Pancreas (tissue), 10 donors: ENCODE measurements around the gene LSMEM2. TPM values are rescaled to one million over a fixed set of nuclear protein-coding genes. Genes with fewer than 3 reads are reported as not detected.
A peak's percentile ranks its signal among the peaks of the same experiment; 100 is the strongest.

Experiments used
- ATAC-seq, 4 donors: fragments of 200-7000 bp; cut with Tn5 transposase; one replicate each; pipeline versions ENCODE4 v1.8.0 to v1.9.1; 2020; ENCODE audit warnings: mild to moderate bottlenecking in 4 of 4, moderate library complexity in 4 of 4
- DNase-seq, 6 donors: peaks; one replicate each; pipeline ENCODE4 v3.0.0-alpha.2; 2020
- FAIRE-seq: peaks from 2 replicates; lab custom pipeline; 2012; peaks lifted over from hg19 to GRCh38; lab: Jason Lieb, UNC
- H3K27ac ChIP-seq, 4 donors: fragments of 200-600 bp; sonication (generic); 1 replicate in 3 of 4; 2 replicates in 1 of 4; pipeline versions ENCODE4 v1.5.0 to v1.8.0; 2020
- H3K27me3 ChIP-seq, 4 donors: fragments of 200-600 bp; one replicate each; pipeline ENCODE4 v1.8.0; 2021
- H3K36me3 ChIP-seq, 3 donors: fragments of 200-600 bp; sonication (generic) in 1 of 3; one replicate each; pipeline versions ENCODE4 v1.5.0 to v1.8.0; 2020 to 2021
- H3K4me1 ChIP-seq, 3 donors: fragments of 200-600 bp; one replicate each; pipeline ENCODE4 v1.8.0; 2021
- H3K4me3 ChIP-seq, 4 donors: fragments of 200-600 bp; sonication (generic) in 2 of 4; one replicate each; pipeline versions ENCODE4 v1.5.0 to v1.8.0; 2020 to 2021
- H3K9me3 ChIP-seq, 4 donors: fragments of 200-600 bp; one replicate each; pipeline ENCODE4 v1.8.0; 2021
- whole genome bisulfite sequencing, 2 donors: extraction: QIAGEN DNeasy Blood & Tissue Kit; methylation state at CpG; one replicate each; pipeline ENCODE4 v1.1.7; 2013; 5-methylcytosine and 5-hydroxymethylcytosine counted together
- intact Hi-C, 3 donors: fragments of 100-400 bp; cut with DNase I; formaldehyde crosslinking; loops; one replicate each; pipeline versions ENCODE4 v1.11.1 to v1.14.2; 2022
- polyA plus RNA-seq, 2 donors: library from polyadenylated mRNA; stranded (reverse); fragments of 200-250 nt; gene quantifications; one replicate each; pipeline ENCODE4 v1.2.3, GENCODE V29; 2013
- total RNA-seq, 6 donors: library from RNA; stranded (reverse); fragmentation: NEBNext Ultra II Directional in 4 of 6; extraction: Animal tissue kit (Norgen Biotek cat#: 25700) in 4 of 6; gene quantifications; one replicate each; pipeline versions ENCODE4 v1.2.1 to v1.2.4, GENCODE V29; 2021 to 2023
- TF ChIP-seq, protein P1 (sequence below), 4 donors: fragments of 200-600 bp; sonication (generic) in 3 of 4; IDR thresholded peaks; one replicate each; pipeline versions ENCODE4 v1.5.0 to v1.8.0; 2021; ENCODE audit warnings: antibody characterized with exemption in 4 of 4
- donor health status: healthy with polysubstance abuse.
- donor health status: DM: no; HTN: no; CAD: no; lungs with moderate emphysema.
- donor health status: DM: no; HTN: no; CAD: no.
- donor health status: control.
- donor health status: control.
- donor health status: Bipolar disorder and iron deficiency.
- donor health status: DM: yes; HTN: yes; CAD: no.
- donor health status: DM: no; HTN: no; CAD: no.
- donor health status: DM: no; HTN: no; CAD: no.
- donor health status: DM: yes; HTN: yes; CAD: no.

Gene LSMEM2
- total and polyA plus RNA-seq, 8 donors: 0.12 to 2.1 (median 0.15) TPM; not detected in 5

DNA sequence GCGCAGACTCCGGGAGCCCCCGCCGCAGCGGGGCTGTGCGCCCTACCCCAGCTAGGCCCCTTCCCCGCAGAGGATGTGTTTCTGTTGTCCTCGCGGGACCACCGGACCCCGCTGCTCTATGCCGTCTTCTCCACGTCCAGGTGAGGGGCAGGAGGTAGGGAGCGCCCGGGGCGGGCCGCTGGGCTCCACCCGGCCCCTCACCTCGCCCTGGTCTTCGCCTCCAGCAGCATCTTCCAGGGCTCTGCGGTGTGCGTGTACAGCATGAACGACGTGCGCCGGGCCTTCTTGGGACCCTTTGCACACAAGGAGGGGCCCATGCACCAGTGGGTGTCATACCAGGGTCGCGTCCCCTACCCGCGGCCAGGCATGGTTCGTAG lies 5.2 kb upstream of the LSMEM2 start:
- FAIRE-seq (no peak), DNase-seq (peak in 1 of 6 donors; percentile 36), ATAC-seq (no peak)
- 71 to 75% methylated on average over 27 to 31 of the region's 31 CpGs for WGBS, 2 donors
- TF ChIP-seq, protein P1, sequence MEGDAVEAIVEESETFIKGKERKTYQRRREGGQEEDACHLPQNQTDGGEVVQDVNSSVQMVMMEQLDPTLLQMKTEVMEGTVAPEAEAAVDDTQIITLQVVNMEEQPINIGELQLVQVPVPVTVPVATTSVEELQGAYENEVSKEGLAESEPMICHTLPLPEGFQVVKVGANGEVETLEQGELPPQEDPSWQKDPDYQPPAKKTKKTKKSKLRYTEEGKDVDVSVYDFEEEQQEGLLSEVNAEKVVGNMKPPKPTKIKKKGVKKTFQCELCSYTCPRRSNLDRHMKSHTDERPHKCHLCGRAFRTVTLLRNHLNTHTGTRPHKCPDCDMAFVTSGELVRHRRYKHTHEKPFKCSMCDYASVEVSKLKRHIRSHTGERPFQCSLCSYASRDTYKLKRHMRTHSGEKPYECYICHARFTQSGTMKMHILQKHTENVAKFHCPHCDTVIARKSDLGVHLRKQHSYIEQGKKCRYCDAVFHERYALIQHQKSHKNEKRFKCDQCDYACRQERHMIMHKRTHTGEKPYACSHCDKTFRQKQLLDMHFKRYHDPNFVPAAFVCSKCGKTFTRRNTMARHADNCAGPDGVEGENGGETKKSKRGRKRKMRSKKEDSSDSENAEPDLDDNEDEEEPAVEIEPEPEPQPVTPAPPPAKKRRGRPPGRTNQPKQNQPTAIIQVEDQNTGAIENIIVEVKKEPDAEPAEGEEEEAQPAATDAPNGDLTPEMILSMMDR (IDR thresholded peaks at IDR 0.05): no peak
- Histone ChIP-seq H3K36me3 (peaks cover 0 to 18% (median 5%) of the 10 kb centered on the region in 3 donors), H3K27ac (no peak overlapping the region), H3K9me3 (no peaks in the 10 kb centered on the region), H3K27me3 (no peaks in the 10 kb centered on the region), H3K4me1 (peaks cover 4 to 14% (median 14%) of the 10 kb centered on the region in 3 donors), H3K4me3 (no peak overlapping the region)
- intact Hi-C loops: loop anchor here in 2 of 3 donors (5.0 kb wide), 2 partner anchors 46 to 81 kb away; partner anchors contain the start of gene GNAT1 (in 1 of the 2)

DNA sequence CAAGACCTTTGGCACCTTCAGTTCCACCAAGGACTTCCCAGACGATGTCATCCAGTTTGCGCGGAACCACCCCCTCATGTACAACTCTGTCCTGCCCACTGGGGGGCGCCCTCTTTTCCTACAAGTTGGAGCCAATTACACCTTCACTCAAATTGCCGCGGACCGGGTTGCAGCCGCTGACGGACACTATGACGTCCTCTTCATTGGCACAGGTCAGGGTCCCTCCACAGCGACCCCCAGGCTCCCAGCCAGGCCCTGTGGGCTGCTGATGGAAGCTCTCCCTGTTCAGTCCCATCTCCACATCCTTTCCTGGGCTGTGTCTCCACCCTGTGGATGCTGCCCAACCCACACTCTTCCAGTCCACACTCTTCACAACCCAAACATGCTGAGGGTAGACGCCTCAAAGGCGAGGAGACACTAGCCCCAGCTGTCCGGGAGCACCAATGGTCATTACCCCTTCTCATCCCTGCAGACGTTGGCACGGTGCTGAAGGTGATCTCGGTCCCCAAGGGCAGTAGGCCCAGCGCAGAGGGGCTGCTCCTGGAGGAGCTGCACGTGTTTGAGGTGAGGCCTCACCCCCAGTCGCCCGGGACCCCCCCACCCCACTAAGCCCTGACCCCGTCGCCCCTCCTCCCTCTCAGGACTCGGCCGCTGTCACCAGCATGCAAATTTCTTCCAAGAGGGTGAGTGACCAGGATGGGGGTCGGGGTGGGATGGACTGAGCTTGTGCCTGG lies 4.3 kb upstream of the LSMEM2 start:
- DNase-seq (peak in 3 of 6 donors; percentile 67 to 83 (median 69)), ATAC-seq (peak in 3 of 4 donors; percentile 19 to 41 (median 40)), FAIRE-seq (no peak)
- Histone ChIP-seq H3K36me3 (peaks cover 0 to 18% (median 5%) of the 10 kb centered on the region in 3 donors), H3K4me1 (peaks cover 4 to 14% (median 10%) of the 10 kb centered on the region in 3 donors), H3K4me3 (no peak overlapping the region), H3K27ac (no peak overlapping the region), H3K27me3 (no peaks in the 10 kb centered on the region), H3K9me3 (no peaks in the 10 kb centered on the region)
- 61 to 63% methylated on average over 26 of the region's 26 CpGs for WGBS, 2 donors
- TF ChIP-seq, protein P1 (IDR thresholded peaks at IDR 0.05): peak; percentile 23 to 65 (median 46)
- intact Hi-C loops: loop anchor here in 2 of 3 donors (5.0 kb wide), 2 partner anchors 47 to 82 kb away; partner anchors contain the start of gene GNAT1 (in 1 of the 2)

DNA sequence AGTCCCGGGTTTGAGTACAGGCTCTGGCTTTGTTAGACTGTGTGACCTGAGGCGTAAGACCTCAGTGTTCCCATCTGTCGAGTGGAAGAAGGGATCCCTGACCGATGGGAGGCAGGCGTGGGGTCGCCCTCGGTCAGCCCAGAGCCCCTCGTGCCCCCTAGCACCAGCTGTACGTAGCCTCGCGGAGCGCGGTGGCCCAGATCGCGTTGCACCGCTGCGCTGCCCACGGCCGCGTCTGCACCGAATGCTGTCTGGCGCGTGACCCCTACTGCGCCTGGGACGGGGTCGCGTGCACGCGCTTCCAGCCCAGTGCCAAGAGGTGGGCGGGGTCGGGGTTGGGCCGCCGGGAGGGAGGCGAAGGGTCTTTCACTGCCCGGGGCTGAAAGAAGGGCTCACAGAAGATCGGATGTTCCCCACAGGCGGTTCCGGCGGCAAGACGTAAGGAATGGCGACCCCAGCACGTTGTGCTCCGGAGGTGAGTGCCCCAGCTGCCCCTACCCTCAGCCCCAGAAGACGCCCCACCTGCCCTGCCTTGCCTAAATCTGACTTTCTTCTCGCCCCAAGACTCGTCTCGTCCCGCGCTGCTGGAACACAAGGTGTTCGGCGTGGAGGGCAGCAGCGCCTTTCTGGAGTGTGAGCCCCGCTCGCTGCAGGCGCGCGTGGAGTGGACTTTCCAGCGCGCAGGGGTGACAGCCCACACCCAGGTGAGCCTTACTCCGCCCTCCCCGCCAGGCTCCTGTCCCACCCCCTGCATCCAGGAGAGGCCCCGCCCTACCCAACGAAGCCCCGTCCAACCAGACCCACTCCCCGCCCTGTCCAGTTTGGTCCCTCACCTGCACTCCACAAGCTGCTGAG lies 3.5 kb upstream of the LSMEM2 start:
- H3K4me1 ChIP-seq: peaks cover 4 to 14% (median 10%) of the 10 kb centered on the region in 3 donors
- no peaks in the 10 kb centered on the region for H3K9me3 ChIP-seq
- no peak overlapping the region for H3K27ac ChIP-seq
- ATAC-seq (no peak), DNase-seq (peak in 3 of 6 donors; percentile 33 to 72 (median 41)), FAIRE-seq (no peak)
- no peaks in the 10 kb centered on the region for H3K27me3 ChIP-seq
- WGBS, 2 donors: 84 to 87% methylated on average over 61 to 65 of the region's 65 CpGs
- peaks cover 0 to 18% (median 5%) of the 10 kb centered on the region in 3 donors for H3K36me3 ChIP-seq
- H3K4me3 ChIP-seq: no peak overlapping the region
- intact Hi-C loops: no loop called here
- TF ChIP-seq, protein P1 (IDR thresholded peaks at IDR 0.05): no peak

DNA sequence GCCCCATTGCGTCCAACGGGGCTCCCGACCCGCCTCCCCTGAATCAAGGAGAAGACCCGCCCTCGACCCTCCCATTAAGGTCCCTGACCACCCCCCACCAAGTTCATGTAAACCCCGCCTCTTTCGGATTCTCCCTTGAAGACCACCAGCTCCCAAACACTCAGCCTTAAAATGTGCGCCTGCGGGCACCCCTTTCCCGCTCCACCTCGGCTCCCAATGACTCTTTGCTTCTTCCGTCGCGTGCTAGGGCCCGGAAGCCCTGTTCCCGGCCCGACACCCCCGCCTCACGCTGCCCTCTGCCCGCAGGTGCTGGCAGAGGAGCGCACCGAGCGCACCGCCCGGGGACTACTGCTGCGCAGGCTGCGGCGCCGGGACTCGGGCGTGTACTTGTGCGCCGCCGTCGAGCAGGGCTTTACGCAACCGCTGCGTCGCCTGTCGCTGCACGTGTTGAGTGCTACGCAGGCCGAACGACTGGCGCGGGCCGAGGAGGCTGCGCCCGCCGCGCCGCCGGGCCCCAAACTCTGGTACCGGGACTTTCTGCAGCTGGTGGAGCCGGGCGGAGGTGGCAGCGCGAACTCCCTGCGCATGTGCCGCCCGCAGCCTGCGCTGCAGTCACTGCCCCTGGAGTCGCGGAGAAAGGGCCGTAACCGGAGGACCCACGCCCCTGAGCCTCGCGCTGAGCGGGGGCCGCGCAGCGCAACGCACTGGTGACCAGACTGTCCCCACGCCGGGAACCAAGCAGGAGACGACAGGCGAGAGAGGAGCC lies 2.7 kb upstream of the LSMEM2 start:
- intact Hi-C loops: no loop called here
- DNase-seq: peak in 1 of 6 donors; percentile 39
- TF ChIP-seq, protein P1 (IDR thresholded peaks at IDR 0.05): no peak
- no peak for ATAC-seq
- no peak for FAIRE-seq
- no peaks in the 10 kb centered on the region for H3K27me3 ChIP-seq
- no peak overlapping the region for H3K27ac ChIP-seq
- H3K36me3 ChIP-seq: peaks cover 0 to 18% (median 5%) of the 10 kb centered on the region in 3 donors
- H3K4me3 ChIP-seq: no peak overlapping the region
- 82 to 85% methylated on average over 79 of the region's 79 CpGs for WGBS, 2 donors
- H3K4me1 ChIP-seq: peaks cover 4 to 11% (median 10%) of the 10 kb centered on the region in 3 donors
- H3K9me3 ChIP-seq: no peaks in the 10 kb centered on the region
